ENCODE measurements around the gene ARMS2.

ARMS2 gene

GRCh38 chr10:122420624-122421007 is 33.8 kb upstream of the ARMS2 start:
- Histone ChIP-seq H3K27me3 (ENCODE audit: insufficient read depth, low read length, poor library complexity, severe bottlenecking) (peaks cover 16% of the 10 kb centered on the region), H3K4me1 (ENCODE audit: insufficient read depth, low read length, poor library complexity, severe bottlenecking) (peaks cover 7% of the 10 kb centered on the region), H3K9me2 (replicated peaks; ENCODE audit: low read depth, low read length) (no peaks in the 10 kb centered on the region), H3K4me2 (ENCODE audit: low read depth, low read length, poor library complexity, severe bottlenecking) (no peak overlapping the region), H3K79me2 (ENCODE audit: insufficient read depth, low read length) (no peaks in the 10 kb centered on the region), H3K9me3 (ENCODE audit: insufficient read depth, low read depth, low read length) (no peaks in the 10 kb centered on the region), H3K9ac (ENCODE audit: low read depth, low read length, poor library complexity, severe bottlenecking) (no peak overlapping the region), H2AFZ (ENCODE audit: low read length) (no peak overlapping the region), H3K4me3 (ENCODE audit: low read length, poor library complexity, severe bottlenecking) (no peak overlapping the region), H4K20me1 (ENCODE audit: insufficient read depth, low read length, poor library complexity, severe bottlenecking) (no peaks in the 10 kb centered on the region), H3F3A (ENCODE audit: low read depth) (no peaks in the 10 kb centered on the region), H3K36me3 (ENCODE audit: insufficient read depth, low read length) (no peaks in the 10 kb centered on the region)
- no peak for TF ChIP-seq CTCF (conservative IDR thresholded peaks at IDR 0.05; ENCODE audit: low read length)
- no peak for TF ChIP-seq EZH2phosphoT487 (IDR thresholded peaks at IDR 0.05; ENCODE audit: borderline replicate concordance)

DNA sequence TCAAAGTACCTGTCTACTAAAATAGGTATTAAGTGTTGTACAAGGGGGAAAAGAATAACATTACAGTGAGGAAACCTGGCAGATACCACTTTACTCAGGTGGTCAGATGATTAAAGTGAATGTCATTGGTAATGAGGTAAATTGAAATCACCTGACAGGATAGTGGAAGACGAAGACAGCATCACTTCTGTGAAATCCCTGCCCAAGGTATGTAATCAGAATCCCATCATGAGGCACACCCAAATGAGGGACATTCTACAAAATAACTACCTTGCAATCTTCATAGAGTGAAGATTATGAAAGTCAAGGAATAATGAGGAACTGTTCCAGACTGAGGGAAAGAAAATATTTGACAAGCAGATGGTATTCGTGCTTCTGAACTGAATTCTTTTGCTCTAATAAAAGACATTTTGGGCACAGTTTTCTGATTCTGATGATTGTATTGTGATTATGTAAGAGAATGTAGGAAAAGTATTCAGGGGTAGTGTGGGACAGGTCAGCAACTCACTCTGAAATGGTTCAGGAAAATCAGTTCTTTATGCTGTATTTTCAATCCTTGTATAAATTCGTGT is 33.3 kb upstream of the ARMS2 start:
- Histone ChIP-seq H4K20me1 (ENCODE audit: insufficient read depth, low read length, poor library complexity, severe bottlenecking) (no peaks in the 10 kb centered on the region), H3K27me3 (ENCODE audit: insufficient read depth, low read length, poor library complexity, severe bottlenecking) (peaks cover 11% of the 10 kb centered on the region), H3K4me1 (ENCODE audit: insufficient read depth, low read length, poor library complexity, severe bottlenecking) (peaks cover 7% of the 10 kb centered on the region), H3K36me3 (ENCODE audit: insufficient read depth, low read length) (no peaks in the 10 kb centered on the region), H3K4me2 (ENCODE audit: low read depth, low read length, poor library complexity, severe bottlenecking) (no peak overlapping the region), H3K9me3 (ENCODE audit: insufficient read depth, low read depth, low read length) (no peaks in the 10 kb centered on the region), H3F3A (ENCODE audit: low read depth) (no peaks in the 10 kb centered on the region), H3K9ac (ENCODE audit: low read depth, low read length, poor library complexity, severe bottlenecking) (no peak overlapping the region), H3K79me2 (ENCODE audit: insufficient read depth, low read length) (no peaks in the 10 kb centered on the region), H3K4me3 (ENCODE audit: low read length, poor library complexity, severe bottlenecking) (no peak overlapping the region), H2AFZ (ENCODE audit: low read length) (no peak overlapping the region), H3K9me2 (replicated peaks; ENCODE audit: low read depth, low read length) (no peaks in the 10 kb centered on the region)
- TF ChIP-seq CTCF (conservative IDR thresholded peaks at IDR 0.05; ENCODE audit: low read length) (no peak), EZH2phosphoT487 (IDR thresholded peaks at IDR 0.05; ENCODE audit: borderline replicate concordance) (no peak)

- Histone ChIP-seq H2AFZ (ENCODE audit: low read length) (no peak overlapping the region), H3K4me3 (ENCODE audit: low read length, poor library complexity, severe bottlenecking) (no peak overlapping the region)
- TF ChIP-seq EZH2phosphoT487 (IDR thresholded peaks at IDR 0.05; ENCODE audit: borderline replicate concordance) (no peak), CTCF (conservative IDR thresholded peaks at IDR 0.05; ENCODE audit: low read length) (no peak)
Measured at GRCh38 chr10:122421742-122422141, 32.7 kb upstream of the ARMS2 start.

More at GRCh38 chr10:122421742-122422141, 32.7 kb upstream of the ARMS2 start:
- H3K36me3 ChIP-seq (ENCODE audit: insufficient read depth, low read length): no peaks in the 10 kb centered on the region
- H3F3A ChIP-seq (ENCODE audit: low read depth): no peaks in the 10 kb centered on the region
- no peaks in the 10 kb centered on the region for H3K79me2 ChIP-seq (ENCODE audit: insufficient read depth, low read length)
- H3K4me1 ChIP-seq (ENCODE audit: insufficient read depth, low read length, poor library complexity, severe bottlenecking): peaks cover 5% of the 10 kb centered on the region
- H3K9ac ChIP-seq (ENCODE audit: low read depth, low read length, poor library complexity, severe bottlenecking): no peak overlapping the region
- no peaks in the 10 kb centered on the region for H3K9me3 ChIP-seq (ENCODE audit: insufficient read depth, low read depth, low read length)
- H3K9me2 ChIP-seq (replicated peaks; ENCODE audit: low read depth, low read length): no peaks in the 10 kb centered on the region
- peaks cover 10% of the 10 kb centered on the region for H3K27me3 ChIP-seq (ENCODE audit: insufficient read depth, low read length, poor library complexity, severe bottlenecking)
- no peak overlapping the region for H3K4me2 ChIP-seq (ENCODE audit: low read depth, low read length, poor library complexity, severe bottlenecking)
- H4K20me1 ChIP-seq (ENCODE audit: insufficient read depth, low read length, poor library complexity, severe bottlenecking): no peaks in the 10 kb centered on the region
